Upper lobe of right lung (tissue), 1 donor: ENCODE data around the gene ZNF525. TPM values are rescaled to one million over a fixed set of nuclear protein-coding genes. Genes with fewer than 3 reads are reported as not detected.
A peak's percentile ranks its signal among the peaks of the same experiment; 100 is the strongest.
"Not testable (repeated sequence)": the region's sequence is repeated elsewhere in the genome, so short reads cannot be mapped to it uniquely, and the experiment has no call there.

ENCODE experiments used
- ATAC-seq: fragments of 200-7000 bp; cut with Tn5 transposase; one replicate; pipeline ENCODE4 v1.9.1; 2020; ENCODE audit warnings: mild to moderate bottlenecking, moderate library complexity
- DNase-seq: peaks from one replicate; pipeline ENCODE4 v3.0.0-alpha.2; 2020
- H3K27ac ChIP-seq: fragments of 200-600 bp; one replicate; pipeline ENCODE4 v1.8.0; 2022
- H3K27me3 ChIP-seq: fragments of 200-600 bp; one replicate; pipeline ENCODE4 v1.8.0; 2022; ENCODE audit warnings: mild to moderate bottlenecking
- H3K36me3 ChIP-seq: fragments of 200-600 bp; one replicate; pipeline ENCODE4 v1.8.0; 2022
- H3K4me1 ChIP-seq: fragments of 200-600 bp; one replicate; pipeline ENCODE4 v1.8.0; 2022
- H3K4me3 ChIP-seq: fragments of 200-600 bp; one replicate; pipeline ENCODE4 v1.8.0; 2022; ENCODE audit warnings: mild to moderate bottlenecking
- H3K9me3 ChIP-seq: fragments of 200-600 bp; one replicate; pipeline ENCODE4 v1.8.0; 2022
- intact Hi-C: fragments of 100-400 bp; cut with DNase I; formaldehyde crosslinking; loops from one replicate; pipeline ENCODE4 v1.11.0; 2022
- long read RNA-seq: library from polyadenylated mRNA; unstranded; transcript quantifications from one replicate; pipeline ENCODE4 v2.0.0, GENCODE V29; 2021
- total RNA-seq: library from RNA; stranded (reverse); fragmentation: NEBNext Ultra II Directional; extraction: Animal tissue kit (Norgen Biotek cat#: 25700); gene quantifications from one replicate; pipeline ENCODE4 v1.2.1, GENCODE V29; 2021
- TF ChIP-seq, protein P1 (sequence below): fragments of 200-600 bp; IDR thresholded peaks from one replicate; pipeline ENCODE4 v1.8.0; 2022; ENCODE audit warnings: antibody characterized with exemption
- donor health status: DM: no; HTN: yes; CAD: no; lungs with severe emphysema.

ZNF525 gene
- total RNA-seq: 9.4 TPM
- long read RNA-seq, partial matches to known transcripts: 0 of 6 reads
- long read RNA-seq, other reads (novel, unspliced or antisense): 4 of 6 reads

GRCh38 chr19:53365134-53365898 is at the start of gene ZNF525:
Gene ZNF525, plus strand, starts transcription at chr19:53365705. Its CDS starts 6,577 bp downstream, at chr19:53372282.
- intact Hi-C loops: no loop called here
- Histone ChIP-seq H3K27me3 (no peaks in the 10 kb centered on the region), H3K27ac (peak within 1 kb of the TSS; percentile 61), H3K36me3 (no peaks in the 10 kb centered on the region), H3K9me3 (no peaks in the 10 kb centered on the region), H3K4me3 (peak within 1 kb of the TSS; percentile 85), H3K4me1 (peaks cover 6% of the 10 kb centered on the region)
- DNase-seq: peak; percentile 97
- TF ChIP-seq, protein P1, sequence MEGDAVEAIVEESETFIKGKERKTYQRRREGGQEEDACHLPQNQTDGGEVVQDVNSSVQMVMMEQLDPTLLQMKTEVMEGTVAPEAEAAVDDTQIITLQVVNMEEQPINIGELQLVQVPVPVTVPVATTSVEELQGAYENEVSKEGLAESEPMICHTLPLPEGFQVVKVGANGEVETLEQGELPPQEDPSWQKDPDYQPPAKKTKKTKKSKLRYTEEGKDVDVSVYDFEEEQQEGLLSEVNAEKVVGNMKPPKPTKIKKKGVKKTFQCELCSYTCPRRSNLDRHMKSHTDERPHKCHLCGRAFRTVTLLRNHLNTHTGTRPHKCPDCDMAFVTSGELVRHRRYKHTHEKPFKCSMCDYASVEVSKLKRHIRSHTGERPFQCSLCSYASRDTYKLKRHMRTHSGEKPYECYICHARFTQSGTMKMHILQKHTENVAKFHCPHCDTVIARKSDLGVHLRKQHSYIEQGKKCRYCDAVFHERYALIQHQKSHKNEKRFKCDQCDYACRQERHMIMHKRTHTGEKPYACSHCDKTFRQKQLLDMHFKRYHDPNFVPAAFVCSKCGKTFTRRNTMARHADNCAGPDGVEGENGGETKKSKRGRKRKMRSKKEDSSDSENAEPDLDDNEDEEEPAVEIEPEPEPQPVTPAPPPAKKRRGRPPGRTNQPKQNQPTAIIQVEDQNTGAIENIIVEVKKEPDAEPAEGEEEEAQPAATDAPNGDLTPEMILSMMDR: peak; percentile 25
- ATAC-seq: peak; percentile 100

DNA sequence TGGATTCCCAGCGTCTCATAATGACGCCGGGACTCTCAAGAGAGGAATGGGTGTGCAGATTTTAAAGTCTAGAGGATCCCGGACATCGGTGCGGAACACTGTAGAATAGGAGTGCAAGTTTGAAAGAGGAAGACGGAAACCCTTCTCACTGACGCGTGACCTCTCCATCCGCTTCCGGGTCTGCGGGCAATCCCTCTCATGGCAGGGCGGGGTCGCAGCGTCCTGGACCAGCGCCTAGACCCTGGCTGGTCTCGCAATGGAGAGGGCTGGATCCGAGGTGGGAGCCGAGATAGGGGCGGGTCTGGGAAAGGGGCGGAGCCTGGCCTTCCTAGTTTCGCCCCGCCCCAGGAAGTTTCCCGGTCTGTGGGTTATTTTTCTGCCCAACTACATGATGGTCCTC is 36.5 kb upstream of the ZNF525 start:
- Histone ChIP-seq H3K4me1 (peaks cover 3% of the 10 kb centered on the region), H3K27me3 (peaks cover 10% of the 10 kb centered on the region), H3K36me3 (no peaks in the 10 kb centered on the region), H3K9me3 (no peaks in the 10 kb centered on the region), H3K4me3 (no peak overlapping the region), H3K27ac (no peak overlapping the region)
- DNase-seq: peak; percentile 73
- TF ChIP-seq, protein P1: no peak
- intact Hi-C loops: no loop called here
- peak; percentile 25 for ATAC-seq

DNA sequence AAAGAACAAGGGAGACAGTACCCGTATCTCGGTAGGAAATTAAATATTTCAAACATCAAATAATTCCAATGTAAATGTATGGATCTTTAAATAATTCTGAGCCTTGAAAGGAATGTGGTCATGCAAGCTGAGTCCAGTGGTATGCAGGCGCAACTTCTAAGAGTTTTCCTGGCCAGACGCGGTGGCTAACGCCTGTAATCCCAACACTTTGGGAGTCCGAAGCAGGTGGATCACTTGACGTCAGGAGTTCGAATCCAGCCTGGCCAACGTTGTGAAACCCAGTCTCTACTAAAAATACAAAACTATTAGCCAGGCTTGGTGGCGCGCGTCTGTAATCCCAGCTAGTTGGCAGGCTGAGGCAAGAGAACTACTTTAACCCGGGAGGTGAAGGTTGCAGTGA is 33.0 kb upstream of the ZNF525 start:
- H3K4me1 ChIP-seq: peaks cover 3% of the 10 kb centered on the region
- DNase-seq: no peak
- no peak overlapping the region for H3K27ac ChIP-seq
- TF ChIP-seq, protein P1: no peak
- peak overlapping the region; percentile 76 for H3K4me3 ChIP-seq
- intact Hi-C loops: no loop called here
- no peak for ATAC-seq
- H3K9me3 ChIP-seq: no peaks in the 10 kb centered on the region
- no peaks in the 10 kb centered on the region for H3K27me3 ChIP-seq
- no peaks in the 10 kb centered on the region for H3K36me3 ChIP-seq

- ATAC-seq (peak; percentile 7), DNase-seq (peak; percentile 70)
- Histone ChIP-seq H3K9me3 (no peaks in the 10 kb centered on the region), H3K36me3 (no peaks in the 10 kb centered on the region), H3K4me3 (peak overlapping the region; percentile 76), H3K27me3 (no peaks in the 10 kb centered on the region), H3K27ac (peak overlapping the region; percentile 47), H3K4me1 (peaks cover 3% of the 10 kb centered on the region)
- TF ChIP-seq, protein P1: no peak
- intact Hi-C loops: no loop called here
Observed at GRCh38 chr19:53333066-53333462, 32.4 kb upstream of the ZNF525 start.

DNA sequence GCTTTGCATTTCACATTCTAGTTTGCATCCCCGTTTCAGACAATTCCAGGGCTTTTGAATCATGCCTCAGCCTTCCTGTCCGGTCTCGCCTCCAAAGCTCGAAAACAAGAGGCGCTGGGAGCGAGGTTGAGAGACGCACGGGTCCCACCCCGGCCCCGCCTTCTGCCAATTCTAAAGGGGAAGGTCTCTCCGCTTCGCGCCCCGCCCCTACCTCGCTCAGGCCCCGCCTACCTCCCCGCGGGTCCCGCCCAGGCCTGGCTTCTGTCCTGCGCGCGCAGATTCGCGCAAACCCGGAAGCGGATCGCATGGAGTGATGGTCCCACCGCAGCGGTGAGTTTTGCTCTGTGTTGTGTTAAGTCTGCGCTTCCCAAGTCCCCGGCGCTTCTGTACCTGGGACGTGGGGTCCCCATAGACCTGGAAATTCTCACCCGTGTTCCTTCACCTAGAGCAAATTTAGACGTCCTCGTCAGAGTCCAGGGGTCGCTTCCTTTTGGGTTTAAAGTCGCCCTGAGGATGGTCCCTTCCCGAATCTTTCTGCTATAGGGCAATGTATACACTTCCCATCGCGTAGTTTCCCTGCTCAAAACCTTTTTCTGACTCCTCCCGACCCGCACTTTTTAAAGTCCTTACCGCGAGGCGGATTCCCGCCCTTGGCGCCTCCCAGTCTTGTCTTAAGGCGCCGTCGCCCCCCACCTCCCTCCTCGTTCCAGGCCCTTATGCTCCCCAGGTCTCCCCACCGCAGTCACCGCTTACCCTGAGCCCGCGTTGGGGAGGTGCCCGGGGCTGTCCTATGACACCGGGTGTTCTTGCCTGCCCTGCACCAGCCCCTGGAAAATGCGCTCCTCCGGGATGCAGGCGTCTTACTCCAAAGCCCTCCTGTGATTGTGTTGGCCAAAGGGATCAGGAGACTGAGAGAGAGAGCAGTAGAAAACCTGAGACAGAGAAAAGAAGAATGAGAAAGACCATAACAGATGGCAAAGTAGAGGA is 31.7 kb upstream of the ZNF525 start, which contains the start of gene ZNF845:
ZNF845 (plus strand) TSS at position 287 of the 987 bp plus-strand sequence. CDS start 7,559 bp downstream, outside the sequence.
- TF ChIP-seq, protein P1: no peak
- DNase-seq (peak; percentile 96), ATAC-seq (peak; percentile 100)
- H3K27me3 ChIP-seq: no peaks in the 10 kb centered on the region
- H3K9me3 ChIP-seq: no peaks in the 10 kb centered on the region
- H3K4me1 ChIP-seq: peaks cover 3% of the 10 kb centered on the region
- intact Hi-C loops: no loop called here
- no peaks in the 10 kb centered on the region for H3K36me3 ChIP-seq
- H3K4me3 ChIP-seq: peak within 1 kb of the TSS; percentile 76
- peak within 1 kb of the TSS; percentile 72 for H3K27ac ChIP-seq

GRCh38 chr19:53344403-53344802 is 21.1 kb upstream of the ZNF525 start:
- ATAC-seq, H3K27ac ChIP-seq, H3K27me3 ChIP-seq, DNase-seq, H3K4me3 ChIP-seq, intact Hi-C loops, H3K4me1 ChIP-seq: not testable (repeated sequence)
- H3K9me3 ChIP-seq: peaks cover 31% of the 10 kb centered on the region
- H3K36me3 ChIP-seq: peaks cover 70% of the 10 kb centered on the region
